ENCODE data around the gene MED29. TPM values are rescaled to one million over a fixed set of nuclear protein-coding genes. Genes with fewer than 3 reads are reported as not detected.
A peak's percentile ranks its signal among the peaks of the same experiment; 100 is the strongest.

The MED29 gene
- total RNA-seq, 1 donor from 2014 or later, result 36.3 TPM

DNA sequence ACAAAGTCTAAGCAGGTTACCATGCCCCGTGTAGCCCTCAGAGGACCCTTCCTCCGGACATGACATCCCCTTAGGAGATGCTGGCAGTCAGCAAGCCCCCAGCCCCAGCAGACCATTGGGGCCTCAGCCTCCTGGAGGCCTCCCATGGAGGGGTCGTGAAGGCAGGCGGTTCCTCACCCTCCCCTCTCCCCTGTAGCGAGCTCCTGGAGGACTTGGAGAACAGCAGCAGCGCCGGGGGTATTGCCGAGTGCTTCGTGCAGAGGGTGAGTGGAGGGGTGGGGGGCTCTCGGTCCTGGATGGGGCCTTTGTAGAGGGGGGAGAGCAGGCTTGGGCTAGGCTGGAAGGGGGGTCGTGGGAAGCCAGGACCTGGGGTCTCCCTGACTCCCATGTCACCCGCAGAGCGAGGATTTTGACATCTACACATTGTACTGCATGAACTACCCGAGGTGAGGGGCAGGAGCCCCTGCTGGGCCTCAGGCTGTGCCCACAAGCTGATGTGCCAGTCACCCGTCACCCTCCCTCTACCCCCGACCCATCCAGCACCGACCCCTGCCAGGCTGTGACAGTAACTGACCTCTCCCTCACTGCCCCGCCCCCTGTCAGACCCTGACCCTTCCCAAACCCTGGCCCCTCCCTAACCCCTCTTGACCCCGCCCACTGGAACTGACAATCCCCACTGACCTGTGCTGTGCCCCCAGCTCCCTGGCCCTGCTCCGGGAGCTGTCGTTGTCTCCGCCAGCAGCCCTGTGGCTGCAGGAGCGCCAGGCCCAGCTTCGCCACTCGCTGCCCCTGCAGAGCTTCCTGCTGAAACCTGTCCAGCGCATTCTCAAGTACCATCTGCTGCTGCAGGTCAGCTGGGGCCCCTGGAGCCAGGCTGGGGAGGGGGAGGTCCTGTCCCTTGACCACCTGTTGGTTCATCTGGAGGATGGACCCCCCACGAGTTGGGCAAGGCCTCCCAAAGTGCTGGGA is 25.3 kb downstream of the MED29 start:
- Mint-ChIP-seq H3K27ac (no peak overlapping the region), H3K36me3 (ENCODE audit: insufficient read depth) (peaks cover 4% of the 10 kb centered on the region), H3K9me3 (ENCODE audit: low read depth) (no peaks in the 10 kb centered on the region), H3K4me1 (ENCODE audit: low read depth) (peaks cover 23% of the 10 kb centered on the region), H3K27me3 (no peaks in the 10 kb centered on the region), H3K4me3 (ENCODE audit: low read depth) (no peak overlapping the region)
- no peak for DNase-seq (ENCODE audit: low spot score, unreplicated experiment)
- TF ChIP-seq CTCF (IDR thresholded peaks at IDR 0.05; ENCODE audit: unreplicated experiment), result no peak

DNA sequence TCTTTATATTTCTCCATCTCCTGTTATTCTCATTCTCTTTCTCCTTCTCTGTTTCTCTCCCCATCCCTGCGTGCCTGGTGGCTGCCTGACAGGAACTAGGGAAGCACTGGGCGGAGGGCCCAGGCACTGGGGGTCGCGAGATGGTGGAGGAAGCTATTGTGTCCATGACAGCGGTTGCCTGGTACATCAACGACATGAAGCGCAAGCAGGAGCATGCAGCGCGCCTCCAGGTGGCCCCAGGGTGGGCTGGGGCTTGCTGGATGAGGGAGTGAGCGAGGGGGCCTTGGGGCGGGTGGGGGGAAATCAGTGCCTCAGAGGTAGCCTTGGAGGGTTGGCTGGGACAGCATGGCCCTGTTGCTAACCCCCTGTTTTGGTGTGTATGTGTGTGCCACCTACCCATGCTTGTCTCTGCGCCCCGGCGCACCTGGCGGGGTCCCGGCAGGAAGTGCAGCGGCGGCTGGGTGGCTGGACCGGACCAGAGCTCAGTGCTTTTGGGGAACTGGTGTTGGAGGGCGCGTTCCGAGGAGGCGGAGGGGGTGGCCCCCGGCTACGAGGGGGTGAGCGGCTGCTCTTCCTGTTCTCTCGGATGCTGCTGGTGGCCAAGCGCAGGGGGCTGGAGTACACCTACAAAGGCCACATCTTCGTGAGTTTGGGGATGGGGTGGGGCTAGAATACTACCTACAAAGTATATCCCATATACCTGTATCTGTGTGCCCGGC is 26.4 kb downstream of the MED29 start:
- TF ChIP-seq CTCF (IDR thresholded peaks at IDR 0.05; ENCODE audit: unreplicated experiment), result no peak
- Mint-ChIP-seq H3K9me3 (ENCODE audit: low read depth) (no peaks in the 10 kb centered on the region), H3K36me3 (ENCODE audit: insufficient read depth) (peaks cover 4% of the 10 kb centered on the region), H3K27me3 (no peaks in the 10 kb centered on the region), H3K4me3 (ENCODE audit: low read depth) (no peak overlapping the region), H3K4me1 (ENCODE audit: low read depth) (peaks cover 17% of the 10 kb centered on the region), H3K27ac (peak overlapping the region; percentile 52)
- no peak for DNase-seq (ENCODE audit: low spot score, unreplicated experiment)

DNA sequence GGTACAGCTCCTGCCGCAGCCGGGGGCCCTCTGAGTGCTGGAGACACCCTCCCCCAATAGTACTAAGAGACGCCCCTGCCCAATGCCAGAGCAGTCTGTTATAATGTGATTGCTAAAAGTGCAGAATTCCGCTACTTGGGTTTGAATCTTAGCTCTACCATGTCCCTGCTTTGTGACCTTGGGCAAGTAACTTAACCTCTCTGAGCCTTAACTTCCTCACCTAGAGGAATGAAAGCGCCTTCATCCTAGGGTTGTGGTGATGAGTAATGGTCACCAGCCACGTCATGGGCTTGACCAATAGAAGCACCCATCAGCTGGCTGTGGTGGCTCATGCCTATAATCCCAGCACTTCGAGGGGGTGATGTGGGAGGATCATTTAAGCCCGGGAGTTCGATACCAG is 27.8 kb downstream of the MED29 start:
- Mint-ChIP-seq H3K4me1 (ENCODE audit: low read depth) (peaks cover 13% of the 10 kb centered on the region), H3K27ac (no peak overlapping the region), H3K9me3 (ENCODE audit: low read depth) (no peaks in the 10 kb centered on the region), H3K36me3 (ENCODE audit: insufficient read depth) (peaks cover 7% of the 10 kb centered on the region), H3K4me3 (ENCODE audit: low read depth) (no peak overlapping the region), H3K27me3 (no peaks in the 10 kb centered on the region)
- DNase-seq (ENCODE audit: low spot score, unreplicated experiment), result no peak
- TF ChIP-seq CTCF (IDR thresholded peaks at IDR 0.05; ENCODE audit: unreplicated experiment), result no peak

DNA sequence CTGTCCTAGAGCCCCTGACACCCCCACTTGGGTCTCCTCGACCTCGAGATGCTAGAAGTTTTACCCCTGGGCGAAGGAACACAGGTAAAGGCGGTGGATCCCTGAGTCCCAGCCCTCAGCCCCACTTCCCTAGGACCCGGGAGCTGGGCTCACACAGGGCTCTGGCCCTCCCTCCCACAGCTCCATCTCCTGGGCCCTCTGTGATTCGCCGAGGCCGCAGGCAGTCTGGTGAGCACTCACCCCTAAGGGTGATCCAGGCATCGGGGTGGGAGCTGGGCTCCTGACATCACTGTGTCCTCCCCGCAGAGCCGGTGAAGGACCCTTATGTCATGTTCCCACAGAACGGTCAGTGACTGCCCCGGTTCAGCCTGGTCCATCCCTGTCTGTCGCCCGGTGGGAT is 29.6 kb downstream of the MED29 start:
- TF ChIP-seq CTCF (IDR thresholded peaks at IDR 0.05; ENCODE audit: unreplicated experiment), result no peak
- no peak overlapping the region for H3K27ac Mint-ChIP-seq
- no peaks in the 10 kb centered on the region for H3K27me3 Mint-ChIP-seq
- peaks cover 2% of the 10 kb centered on the region for H3K4me1 Mint-ChIP-seq (ENCODE audit: low read depth)
- H3K4me3 Mint-ChIP-seq (ENCODE audit: low read depth), result no peak overlapping the region
- no peak for DNase-seq (ENCODE audit: low spot score, unreplicated experiment)
- H3K9me3 Mint-ChIP-seq (ENCODE audit: low read depth), result no peaks in the 10 kb centered on the region
- H3K36me3 Mint-ChIP-seq (ENCODE audit: insufficient read depth), result peaks cover 10% of the 10 kb centered on the region

DNA sequence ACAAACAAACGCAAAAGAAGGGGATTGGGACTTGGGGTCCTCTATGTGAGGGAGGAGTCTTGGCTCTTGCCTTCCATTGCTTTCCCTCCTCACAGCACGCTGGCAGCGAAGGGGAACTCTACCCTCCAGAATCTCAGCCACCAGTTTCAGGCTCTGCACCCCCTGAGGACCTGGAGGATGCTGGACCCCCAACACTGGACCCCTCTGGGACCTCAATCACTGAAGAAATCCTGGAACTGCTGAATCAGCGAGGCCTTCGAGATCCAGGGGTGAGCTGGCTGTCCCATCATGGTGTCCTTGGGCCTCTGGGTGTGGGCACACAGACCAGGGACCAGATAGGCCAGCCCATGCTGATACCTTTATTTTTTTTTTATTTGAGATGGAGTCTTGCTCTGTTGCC is 30.8 kb downstream of the MED29 start:
- H3K4me3 Mint-ChIP-seq (ENCODE audit: low read depth), result no peak overlapping the region
- no peak for DNase-seq (ENCODE audit: low spot score, unreplicated experiment)
- H3K9me3 Mint-ChIP-seq (ENCODE audit: low read depth), result no peaks in the 10 kb centered on the region
- H3K27me3 Mint-ChIP-seq, result no peaks in the 10 kb centered on the region
- peaks cover 2% of the 10 kb centered on the region for H3K4me1 Mint-ChIP-seq (ENCODE audit: low read depth)
- H3K36me3 Mint-ChIP-seq (ENCODE audit: insufficient read depth), result peaks cover 12% of the 10 kb centered on the region
- TF ChIP-seq CTCF (IDR thresholded peaks at IDR 0.05; ENCODE audit: unreplicated experiment), result no peak
- no peak overlapping the region for H3K27ac Mint-ChIP-seq

Measured in progenitor cell of endocrine pancreas (in vitro differentiated cells).